H7 (cell line): Measurements from ENCODE around the gene ATP8B3. TPM values are rescaled to one million over a fixed set of nuclear protein-coding genes. Genes with fewer than 3 reads are reported as not detected.
A peak's percentile ranks its signal among the peaks of the same experiment; 100 is the strongest.

Source experiments
- DNase-seq: peaks from one replicate; pipeline ENCODE4 v3.0.0; 2012
- H3K27me3 ChIP-seq: 2 replicates; pipeline ENCODE4 v1.6.0; 2011; ENCODE audit warnings: mild to moderate bottlenecking, low read length; ENCODE audit not compliant: control insufficient read depth, insufficient read depth
- H3K36me3 ChIP-seq: replicated peaks from 2 replicates; pipeline ENCODE4 v1.5.1; 2011; ENCODE audit warnings: low read length; ENCODE audit not compliant: control insufficient read depth, insufficient read depth
- H3K4me3 ChIP-seq: 2 replicates; pipeline ENCODE4 v1.5.1; 2011; ENCODE audit warnings: low read depth, mild to moderate bottlenecking, control low read depth, low read length, moderate library complexity; ENCODE audit not compliant: insufficient read depth
- total RNA-seq: library from RNA; depleted of rRNA; stranded (reverse); fragments of >200 nt; shearing (Covaris generic); gene quantifications from 2 replicates; pipeline ENCODE4 v1.2.3, GENCODE V29; 2014

Gene ATP8B3
- total RNA-seq, 1 experiment from 2014 or later = 7.4 TPM

DNA sequence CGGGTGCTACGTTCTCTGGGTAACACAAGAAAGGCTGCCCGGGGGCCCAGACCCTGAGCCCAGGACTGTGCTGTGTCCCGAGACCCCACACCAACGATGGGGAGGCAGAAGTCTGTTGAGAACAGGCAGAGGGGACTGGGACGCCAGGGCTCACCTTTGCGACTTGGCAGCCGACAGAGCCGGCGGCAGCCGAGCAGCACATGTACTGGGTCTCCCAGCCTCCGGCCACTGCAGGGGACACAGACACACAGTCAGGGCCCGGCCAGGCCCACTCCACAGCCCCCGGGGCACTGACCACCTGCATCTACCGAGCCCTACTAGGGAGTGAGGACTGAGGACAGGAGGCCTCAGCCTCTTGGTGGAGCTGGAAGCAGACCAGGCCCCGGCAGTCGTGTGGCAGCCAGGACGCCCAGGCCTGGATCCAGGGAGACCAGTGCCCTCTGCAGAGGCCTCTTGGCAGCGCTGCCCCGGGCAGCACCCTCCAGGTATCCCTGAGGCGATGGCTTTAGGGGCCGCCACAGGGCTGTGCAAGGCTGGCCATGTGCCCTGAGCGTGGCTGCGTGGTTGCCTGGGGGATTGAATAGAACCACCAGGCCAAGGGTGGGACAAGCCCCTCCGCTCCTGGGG, 5.6 kb upstream of the ATP8B3 start:
- peaks cover 10% of the 10 kb centered on the region for H3K36me3 ChIP-seq
- no peak overlapping the region for H3K4me3 ChIP-seq
- H3K27me3 ChIP-seq = no peaks in the 10 kb centered on the region
- no peak for DNase-seq

DNA sequence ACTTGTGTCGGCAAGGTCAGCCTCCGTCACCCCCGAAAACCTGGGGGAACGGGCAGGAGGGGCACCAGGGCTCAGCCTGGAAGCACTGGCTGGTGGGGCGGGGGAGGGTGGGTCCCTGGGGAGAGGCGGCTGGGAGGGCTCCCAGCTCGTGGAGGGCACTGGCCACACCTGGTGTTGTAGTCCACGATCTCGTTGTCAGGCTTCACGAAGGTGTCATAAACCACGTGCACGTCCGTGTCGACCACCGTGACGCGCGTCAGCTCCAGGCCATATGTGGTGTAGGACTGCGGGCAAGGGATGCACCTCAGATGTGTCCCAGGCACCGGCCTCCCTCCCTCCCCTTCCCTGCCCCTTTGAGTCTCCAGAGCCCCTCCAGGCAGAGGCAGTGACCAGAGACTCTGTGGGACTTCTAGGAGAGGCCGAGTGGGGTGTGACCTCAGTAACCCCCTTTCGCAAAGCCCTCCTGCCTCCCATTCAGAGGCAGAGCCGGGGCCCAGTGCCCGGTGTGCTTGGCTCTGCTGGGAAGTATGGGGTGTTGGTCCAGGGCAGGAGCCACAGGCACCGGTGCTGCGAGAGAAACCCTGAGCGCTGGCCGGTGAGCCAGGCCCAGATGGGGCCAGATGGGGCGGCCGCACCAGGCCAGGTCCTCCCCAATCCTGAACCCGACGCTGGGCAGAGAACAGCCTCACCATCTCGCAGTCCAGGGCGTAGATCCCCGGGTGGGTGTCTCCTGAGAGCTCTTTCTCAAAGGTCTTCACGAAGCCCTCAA, 4.6 kb upstream of the ATP8B3 start:
- DNase-seq = no peak
- Histone ChIP-seq H3K4me3 (no peak overlapping the region), H3K27me3 (no peaks in the 10 kb centered on the region; the same call in 1 of the 2 replicates), H3K36me3 (peaks cover 10% of the 10 kb centered on the region)

DNA sequence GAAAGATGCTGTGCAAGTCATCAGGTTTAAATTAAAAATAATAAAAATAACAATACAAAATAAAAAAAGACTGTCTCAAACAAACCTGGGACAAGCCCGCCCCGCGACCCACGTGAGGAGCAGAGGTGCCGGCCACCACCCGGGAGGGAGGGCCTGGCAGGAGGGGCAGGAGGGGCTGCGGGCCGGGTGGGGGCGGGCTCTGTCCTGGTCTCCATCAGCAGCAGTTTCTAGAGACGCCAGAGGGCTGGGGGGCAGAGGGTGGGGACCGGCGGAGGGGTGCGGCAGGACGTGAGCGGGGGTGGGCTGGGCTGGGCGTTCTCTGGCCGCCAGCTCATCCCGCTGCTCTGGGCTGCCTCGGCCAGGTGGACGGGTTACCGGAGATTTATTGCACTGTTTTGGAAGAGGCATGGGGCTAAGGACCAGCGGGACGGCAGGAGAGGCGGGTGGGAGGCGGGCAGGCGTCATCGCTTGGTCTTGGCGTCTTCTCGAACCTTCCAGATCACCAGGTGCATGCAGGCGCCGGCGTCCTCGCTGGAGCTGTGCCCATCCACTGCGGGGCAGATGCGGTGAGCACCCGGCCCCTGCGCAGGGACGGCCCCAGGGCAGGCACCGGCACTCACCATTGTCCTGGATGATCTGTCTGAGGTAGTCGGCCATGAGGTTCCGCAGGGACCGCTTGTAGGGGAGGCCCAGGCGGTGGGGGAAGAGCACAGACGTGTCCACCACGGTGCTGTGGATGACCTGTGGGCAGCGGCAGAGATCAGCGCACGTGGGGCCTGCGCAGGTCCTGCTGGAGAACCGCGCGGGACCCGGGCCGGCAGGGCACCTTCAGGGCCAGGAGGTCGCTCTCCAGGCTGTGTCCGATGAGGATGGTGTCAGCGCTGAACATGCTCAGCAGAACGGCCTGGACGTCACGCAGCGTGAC, 3.8 kb upstream of the ATP8B3 start:
- H3K4me3 ChIP-seq = no peak overlapping the region
- peaks cover 10% of the 10 kb centered on the region for H3K36me3 ChIP-seq
- no peaks in the 10 kb centered on the region; the same call in 1 of the 2 replicates for H3K27me3 ChIP-seq
- no peak for DNase-seq

DNA sequence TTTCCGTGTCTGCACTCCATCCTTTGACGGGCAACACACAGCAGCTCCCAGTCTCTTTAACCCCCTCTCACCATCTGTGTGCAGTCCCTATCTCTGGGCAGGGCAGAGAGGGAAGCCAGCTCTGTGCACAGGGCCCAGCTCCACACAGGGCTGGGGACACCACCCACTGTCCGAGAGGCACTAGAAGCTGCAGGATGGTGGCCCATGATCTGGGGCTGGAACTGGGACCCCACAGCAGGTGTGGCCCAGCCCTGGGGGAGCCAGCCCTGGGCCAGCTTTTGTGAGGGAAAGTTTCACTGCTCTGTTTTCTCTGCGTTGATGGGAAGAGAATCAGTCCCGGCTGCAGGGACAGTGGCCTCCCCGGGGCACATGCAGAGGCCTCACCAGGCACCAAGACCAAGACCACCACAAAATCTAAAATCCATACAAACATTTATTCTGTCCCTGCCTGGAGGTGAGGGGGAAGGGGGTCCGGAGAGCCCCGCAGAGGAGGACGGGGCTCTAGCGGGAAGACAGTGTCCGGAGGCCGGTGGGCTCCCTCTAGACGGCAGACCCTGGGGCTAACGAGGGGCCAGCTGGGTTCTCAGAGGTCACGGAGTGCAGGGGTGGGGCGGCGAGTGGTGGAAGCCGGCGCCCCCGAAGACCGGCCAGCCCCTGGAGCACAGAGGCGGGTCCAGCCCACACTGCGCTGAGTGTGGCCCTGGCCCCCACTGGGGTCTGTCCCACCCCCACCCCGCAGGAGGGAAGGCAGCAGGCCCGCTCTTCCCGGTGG, 2.9 kb upstream of the ATP8B3 start:
- H3K36me3 ChIP-seq = peaks cover 6% of the 10 kb centered on the region
- DNase-seq = no peak
- no peak overlapping the region for H3K4me3 ChIP-seq
- H3K27me3 ChIP-seq = no peaks in the 10 kb centered on the region; the same call in 1 of the 2 replicates

DNA sequence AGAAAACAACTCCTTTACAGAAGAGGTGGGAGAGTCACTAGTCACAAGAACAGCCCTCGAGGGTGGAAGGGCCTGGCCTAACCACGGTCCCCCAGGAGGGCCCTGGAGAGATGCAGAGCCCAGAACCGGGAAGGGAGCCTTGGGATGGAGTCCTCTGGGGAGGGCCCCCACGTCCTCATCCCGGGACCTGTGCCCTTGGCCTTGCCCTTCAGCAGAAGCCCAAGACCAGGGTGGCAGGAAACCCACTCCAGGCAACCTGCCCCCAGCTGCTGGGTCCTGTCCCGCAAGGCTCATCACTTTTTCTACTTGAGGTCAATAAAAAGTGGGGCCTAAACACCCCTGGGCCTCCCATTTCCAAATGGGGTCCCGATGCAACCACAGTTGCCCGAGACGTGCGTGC, 2.3 kb upstream of the ATP8B3 start:
- Histone ChIP-seq H3K27me3 (no peaks in the 10 kb centered on the region; the same call in 1 of the 2 replicates), H3K4me3 (no peak overlapping the region), H3K36me3 (peaks cover 5% of the 10 kb centered on the region)
- DNase-seq = no peak

DNA sequence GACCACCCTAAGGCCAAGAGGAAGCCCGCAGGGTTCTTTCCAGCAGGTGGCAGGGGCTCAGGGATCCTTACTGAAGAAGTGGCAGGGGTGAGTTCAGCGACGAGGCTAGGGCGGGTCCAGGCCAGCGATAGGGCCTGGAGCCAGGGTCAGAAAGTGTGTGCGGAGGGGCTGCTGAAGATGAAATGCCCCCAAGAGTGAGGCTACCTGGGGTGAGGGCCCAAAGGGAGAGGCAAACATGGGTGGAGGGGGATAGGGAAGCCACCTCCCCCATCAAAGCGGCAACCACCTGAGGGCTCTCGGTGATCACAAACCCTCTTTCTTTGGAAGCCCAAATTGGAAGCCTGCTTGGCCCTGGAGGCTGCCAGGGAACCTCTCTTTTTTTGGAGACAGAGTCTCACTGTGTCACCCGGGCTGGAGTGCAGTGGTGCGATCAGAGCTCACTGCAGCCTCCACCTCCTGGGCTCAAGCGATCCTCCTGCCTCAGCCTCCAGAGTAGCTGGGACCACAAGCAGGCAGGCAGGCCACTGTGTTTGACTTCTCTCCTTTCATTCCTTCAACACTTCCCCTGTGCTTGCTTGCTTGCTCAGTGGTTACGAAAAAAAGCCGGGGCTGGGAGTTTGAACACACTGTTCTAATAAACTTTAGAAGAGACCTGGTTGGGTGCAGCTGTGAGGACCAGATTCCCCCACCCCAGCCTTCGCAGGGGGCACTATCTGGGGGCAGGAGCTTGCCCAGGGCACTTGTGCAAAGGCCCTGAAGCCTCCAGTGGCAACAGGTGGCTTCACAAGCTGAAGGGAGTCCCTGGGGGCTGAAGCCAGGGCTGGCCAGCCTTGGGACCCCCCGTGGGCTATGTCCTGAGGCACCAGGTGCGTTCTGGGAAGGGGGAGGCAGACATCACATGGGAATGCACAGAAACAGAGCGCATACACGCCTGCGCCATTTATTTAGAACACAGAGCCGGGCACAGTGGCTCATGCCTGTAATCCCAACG, 1.4 kb upstream of the ATP8B3 start:
- Histone ChIP-seq H3K27me3 (no peaks in the 10 kb centered on the region; the same call in 1 of the 2 replicates), H3K36me3 (peaks cover 5% of the 10 kb centered on the region), H3K4me3 (peak overlapping the region; percentile 54)
- no peak for DNase-seq

DNA sequence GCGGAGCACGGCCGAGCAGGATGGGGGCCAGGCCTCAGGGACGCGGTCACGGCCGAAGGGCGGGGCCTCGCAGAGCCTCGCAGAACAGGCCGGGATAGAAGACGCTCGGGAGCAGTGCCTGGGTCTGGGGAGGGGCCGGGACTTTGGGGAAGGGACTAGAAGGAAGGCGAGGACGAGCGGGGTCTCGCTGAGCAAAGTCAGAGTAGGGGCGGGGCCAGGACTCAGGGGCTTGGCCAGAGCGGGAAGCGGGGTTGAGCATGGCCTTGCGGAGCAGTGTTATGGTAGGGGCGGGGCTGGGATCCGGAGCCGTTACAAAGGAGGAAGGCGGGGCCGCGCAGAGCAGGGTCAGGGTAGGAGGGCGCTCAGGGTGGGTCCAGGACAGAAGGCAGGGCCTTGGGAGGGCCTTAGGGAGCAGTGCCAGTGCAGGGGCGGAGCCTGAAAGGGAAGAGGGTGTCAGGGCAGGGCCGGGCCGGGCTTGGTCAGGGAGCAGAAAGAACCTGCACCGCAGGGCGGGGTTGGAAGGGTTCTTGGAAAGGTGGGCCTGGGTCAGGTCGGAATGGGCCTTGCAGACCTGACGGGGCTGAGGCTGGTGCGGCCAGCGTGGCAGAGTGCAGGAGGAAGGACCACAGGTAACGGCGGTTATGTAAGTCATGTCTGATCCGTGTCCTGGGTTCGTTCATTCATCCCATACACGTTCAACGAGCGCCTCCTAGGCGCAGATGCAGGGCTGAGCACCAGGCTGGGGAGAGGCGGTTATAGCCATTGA, 533 bp upstream of the ATP8B3 start:
- Histone ChIP-seq H3K4me3 (peak overlapping the region; percentile 54), H3K27me3 (no peaks in the 10 kb centered on the region; the same call in 1 of the 2 replicates), H3K36me3 (peaks cover 4% of the 10 kb centered on the region)
- peak; percentile 99 for DNase-seq

DNA sequence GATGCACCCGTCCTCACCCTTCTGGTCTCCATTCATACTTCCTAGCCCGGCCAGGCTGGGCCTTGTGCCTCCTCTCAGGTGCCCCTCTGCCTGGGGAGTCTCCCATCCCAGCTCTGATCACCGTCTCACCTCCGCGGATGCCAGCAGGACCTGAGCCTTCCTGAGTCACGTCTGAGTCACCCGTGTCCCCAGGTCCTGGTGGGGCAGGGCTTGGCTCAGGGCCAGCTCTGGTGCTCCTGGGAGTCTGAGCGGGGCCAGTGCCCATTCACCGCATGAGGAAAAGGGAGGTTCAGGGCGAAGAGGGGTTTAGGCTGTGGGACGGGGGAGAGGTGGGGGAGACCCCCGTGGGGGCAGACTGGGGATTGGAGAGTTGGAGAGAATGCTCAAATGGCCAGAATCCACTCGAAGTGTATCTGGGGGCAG, 593 bp downstream of the ATP8B3 start:
- Histone ChIP-seq H3K36me3 (no peaks in the 10 kb centered on the region), H3K27me3 (no peaks in the 10 kb centered on the region; the same call in 1 of the 2 replicates), H3K4me3 (peak overlapping the region; percentile 49)
- no peak for DNase-seq

DNA sequence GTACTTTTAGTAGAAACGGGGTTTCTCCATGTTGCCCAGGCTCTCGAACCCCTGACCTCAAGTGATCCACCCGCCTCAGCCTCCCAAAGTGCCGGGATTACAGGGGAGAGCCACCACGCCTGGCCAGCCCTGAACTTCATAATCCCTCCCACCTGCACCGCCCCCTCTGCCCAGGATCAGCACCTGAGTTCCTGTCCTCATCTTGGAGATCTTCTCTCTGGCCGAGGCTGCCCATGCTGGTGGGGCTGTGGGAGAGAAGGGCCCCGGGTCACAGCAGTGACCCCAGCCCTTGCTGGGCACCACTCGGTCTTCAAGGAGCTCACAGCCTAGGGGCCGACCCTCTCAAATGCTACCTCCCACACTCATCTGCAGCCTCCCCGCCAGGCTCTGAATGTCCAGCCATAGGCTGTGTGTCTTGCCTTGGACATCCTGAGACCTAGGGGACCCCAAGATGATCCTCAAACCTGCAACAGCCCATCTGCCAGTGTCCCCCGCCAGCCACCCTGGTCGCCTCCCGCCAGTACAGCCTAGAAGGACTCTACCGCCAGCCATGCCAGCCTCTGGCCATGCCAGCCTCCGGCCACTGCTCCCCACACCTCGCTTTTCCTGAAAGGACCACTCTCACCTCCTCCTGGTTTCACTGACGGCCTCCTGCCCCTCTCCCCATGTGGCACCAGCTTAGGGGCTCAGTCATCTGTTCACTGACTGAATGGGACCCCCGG, 1.5 kb downstream of the ATP8B3 start:
- Histone ChIP-seq H3K4me3 (no peak overlapping the region), H3K27me3 (no peaks in the 10 kb centered on the region; the same call in 1 of the 2 replicates), H3K36me3 (no peaks in the 10 kb centered on the region)
- DNase-seq = no peak

DNA sequence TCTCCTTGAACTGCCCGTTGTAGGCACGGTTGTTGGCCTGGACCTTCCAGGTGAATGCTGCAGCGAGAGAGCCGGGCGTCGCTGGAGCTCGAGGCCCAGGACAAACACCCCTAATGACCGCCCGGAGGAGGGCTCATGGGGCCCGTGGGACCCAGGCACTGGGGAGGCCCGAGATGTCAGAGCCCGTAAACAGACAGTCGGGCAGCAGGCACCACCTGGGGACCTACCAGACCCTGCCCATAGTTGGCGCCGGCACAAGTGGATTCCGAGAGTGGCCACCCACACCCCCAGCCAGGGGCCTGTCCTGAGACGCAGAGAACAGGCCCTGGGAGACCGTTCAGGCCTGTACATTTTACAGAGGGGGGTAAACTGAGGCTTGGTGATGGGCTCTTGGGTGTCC, 2.4 kb downstream of the ATP8B3 start:
- Histone ChIP-seq H3K27me3 (no peaks in the 10 kb centered on the region; the same call in 1 of the 2 replicates), H3K36me3 (no peaks in the 10 kb centered on the region), H3K4me3 (no peak overlapping the region)
- peak; percentile 82 for DNase-seq

DNA sequence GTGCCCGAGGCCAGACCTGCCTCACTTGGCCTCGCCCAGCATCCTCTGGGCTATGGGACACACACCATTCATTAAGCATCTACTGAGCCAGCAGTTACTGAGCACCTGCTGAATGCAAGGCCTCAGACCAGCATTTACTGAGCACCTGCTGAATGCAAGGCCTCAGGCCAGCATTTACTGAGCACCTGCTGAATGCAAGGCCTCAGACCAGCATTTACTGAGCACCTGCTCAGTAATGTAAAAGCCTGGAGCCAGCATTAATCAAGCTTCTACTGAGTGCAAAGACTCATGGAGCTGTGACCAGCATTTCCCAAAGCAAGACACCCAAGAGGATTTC, 3.7 kb downstream of the ATP8B3 start:
- H3K36me3 ChIP-seq = no peaks in the 10 kb centered on the region
- DNase-seq = no peak
- no peaks in the 10 kb centered on the region; the same call in 1 of the 2 replicates for H3K27me3 ChIP-seq

More for the DNA sequence above, 3.7 kb downstream of the ATP8B3 start:
- H3K4me3 ChIP-seq = no peak overlapping the region
